HepG2 (cell line): ENCODE measurements around the gene GALNT16.

Experiments
- BORCS8-MEF2B ChIP-seq: sonication (generic); formaldehyde crosslinking; IDR thresholded peaks from 2 replicates; pipeline ENCODE4 v1.8.0; 2022; ENCODE audit warnings: mild to moderate bottlenecking, missing genetic modification reagents
- CTCF ChIP-seq: sonication (generic); formaldehyde crosslinking; IDR thresholded peaks from 2 replicates; pipeline ENCODE4 v1.5.0; 2020; ENCODE audit warnings: mild to moderate bottlenecking, missing genetic modification reagents, moderate library complexity
- ESRRA ChIP-seq: sonication (generic); formaldehyde crosslinking; IDR thresholded peaks from 2 replicates; pipeline ENCODE4 v1.5.1; 2020; ENCODE audit warnings: mild to moderate bottlenecking, low read depth, missing genetic modification reagents
- HDAC6 ChIP-seq: fragments of 200-600 bp; sonication (generic); IDR thresholded peaks from 2 replicates; pipeline ENCODE4 v1.7.0; 2017; ENCODE audit warnings: mild to moderate bottlenecking, antibody characterized with exemption, low read length, low read depth
- JUN ChIP-seq: sonication (generic); formaldehyde crosslinking; IDR thresholded peaks from 2 replicates; pipeline ENCODE4 v1.4.0; 2020; ENCODE audit warnings: mild to moderate bottlenecking, missing genetic modification reagents
- MEIS1 ChIP-seq: sonication (generic); formaldehyde crosslinking; IDR thresholded peaks from 2 replicates; pipeline ENCODE4 v1.9.0; 2021; ENCODE audit warnings: mild to moderate bottlenecking, missing genetic modification reagents, moderate library complexity, borderline replicate concordance
- REST ChIP-seq, 2 experiments: IDR thresholded peaks; 2 replicates each; pipeline ENCODE4 v1.6.1; 2011 to 2012; ENCODE audit warnings: low read length in 2 of 2, borderline replicate concordance in 1 of 2, low read depth in 1 of 2, mild to moderate bottlenecking in 1 of 2, moderate library complexity in 1 of 2
- ZBTB49 ChIP-seq: sonication (generic); formaldehyde crosslinking; IDR thresholded peaks from 2 replicates; pipeline ENCODE4 v1.4.0; 2020; ENCODE audit warnings: missing genetic modification reagents, borderline replicate concordance
- ZNF264 ChIP-seq: sonication (generic); formaldehyde crosslinking; IDR thresholded peaks from 2 replicates; pipeline ENCODE4 v1.4.0; 2020; ENCODE audit warnings: missing genetic modification reagents
- ZNF550 ChIP-seq: sonication (generic); formaldehyde crosslinking; IDR thresholded peaks from 2 replicates; pipeline ENCODE4 v1.4.0; 2020; ENCODE audit warnings: mild to moderate bottlenecking, missing genetic modification reagents, borderline replicate concordance

- TF ChIP-seq BORCS8-MEF2B (CRISPR knock-in tag), result no peak
- no peak for TF ChIP-seq REST (IDR thresholded peaks at IDR 0.05; ENCODE audit: borderline replicate concordance in 1 of 2, low read depth in 1 of 2, low read length in 2 of 2)
- no peak for TF ChIP-seq CTCF (CRISPR knock-in tag)
- no peak for TF ChIP-seq HDAC6
- TF ChIP-seq ZBTB49 (CRISPR knock-in tag), result no peak
- no peak for TF ChIP-seq ZNF550
- no peak for TF ChIP-seq ESRRA (CRISPR knock-in tag)
- no peak for TF ChIP-seq ZNF264 (CRISPR knock-in tag)
- TF ChIP-seq MEIS1 (CRISPR knock-in tag), result no peak
- no peak for TF ChIP-seq JUN (CRISPR knock-in tag)
Measured at GRCh38 chr14:69358233-69358963, 98.4 kb downstream of the GALNT16 start.
